Esophagus squamous epithelium (tissue), 4 donors: ENCODE data around the gene LEF1.

Experiments
- CTCF ChIP-seq, 6 experiments: fragments of 450-650 bp in 4 of 6; fragments of 200-600 bp in 2 of 6; sonication (generic) in 2 of 6; IDR thresholded peaks; one replicate each; pipeline ENCODE4 v1.5.1; 2016 to 2019; ENCODE audit warnings: antibody characterized with exemption in 6 of 6, mild to moderate bottlenecking in 4 of 6, moderate library complexity in 4 of 6
- POLR2A ChIP-seq, 4 donors: fragments of 450-650 bp; IDR thresholded peaks; one replicate each; pipeline ENCODE4 v1.6.1; 2017; ENCODE audit warnings: antibody characterized with exemption in 4 of 4, mild to moderate bottlenecking in 4 of 4, moderate library complexity in 3 of 4

GRCh38 chr4:108018884-108019187 is 149.9 kb downstream of the LEF1 start:
- no peak for TF ChIP-seq CTCF (IDR thresholded peaks at IDR 0.05)
- no peak for TF ChIP-seq POLR2A (IDR thresholded peaks at IDR 0.05)
